NT2/D1 (cell line): ENCODE measurements around the gene LHX5.

Experiments
- DNase-seq: peaks from one replicate; pipeline ENCODE4 v3.0.0-alpha.2; 2011; ENCODE audit warnings: low read depth, low spot score
- H3K27me3 ChIP-seq: 2 replicates; pipeline ENCODE4 v1.6.0; 2011; ENCODE audit warnings: mild to moderate bottlenecking; ENCODE audit not compliant: insufficient read length, insufficient read depth
- H3K36me3 ChIP-seq: 2 replicates; pipeline ENCODE4 v1.6.1; 2011; ENCODE audit warnings: mild to moderate bottlenecking, low read length, mixed read lengths; ENCODE audit not compliant: insufficient read depth, insufficient read length
- H3K4me1 ChIP-seq: 2 replicates; pipeline ENCODE4 v1.5.1; 2011; ENCODE audit not compliant: insufficient read depth, insufficient read length
- H3K4me3 ChIP-seq: 2 replicates; pipeline ENCODE4 v1.5.1; 2011; ENCODE audit warnings: low read depth; ENCODE audit not compliant: insufficient read length
- H3K9ac ChIP-seq: 2 replicates; pipeline ENCODE4 v1.6.0; 2011; ENCODE audit warnings: low read depth; ENCODE audit not compliant: insufficient read length
- H3K9me3 ChIP-seq: 2 replicates; pipeline ENCODE4 v1.5.1; 2011; ENCODE audit warnings: mild to moderate bottlenecking, low read length; ENCODE audit not compliant: insufficient read depth
- SUZ12 ChIP-seq: IDR thresholded peaks from 2 replicates; pipeline ENCODE4 v1.6.1; 2011; ENCODE audit not compliant: insufficient read length, insufficient read depth; ENCODE audit errors: extremely low read depth
- YY1 ChIP-seq: IDR thresholded peaks from 2 replicates; pipeline ENCODE4 v1.6.1; 2011; ENCODE audit not compliant: insufficient read length, insufficient read depth
- ZNF274 ChIP-seq: IDR thresholded peaks from 2 replicates; pipeline ENCODE4 v1.6.1; 2011; ENCODE audit warnings: mild to moderate bottlenecking, low read depth, low read length

LHX5 gene

DNA sequence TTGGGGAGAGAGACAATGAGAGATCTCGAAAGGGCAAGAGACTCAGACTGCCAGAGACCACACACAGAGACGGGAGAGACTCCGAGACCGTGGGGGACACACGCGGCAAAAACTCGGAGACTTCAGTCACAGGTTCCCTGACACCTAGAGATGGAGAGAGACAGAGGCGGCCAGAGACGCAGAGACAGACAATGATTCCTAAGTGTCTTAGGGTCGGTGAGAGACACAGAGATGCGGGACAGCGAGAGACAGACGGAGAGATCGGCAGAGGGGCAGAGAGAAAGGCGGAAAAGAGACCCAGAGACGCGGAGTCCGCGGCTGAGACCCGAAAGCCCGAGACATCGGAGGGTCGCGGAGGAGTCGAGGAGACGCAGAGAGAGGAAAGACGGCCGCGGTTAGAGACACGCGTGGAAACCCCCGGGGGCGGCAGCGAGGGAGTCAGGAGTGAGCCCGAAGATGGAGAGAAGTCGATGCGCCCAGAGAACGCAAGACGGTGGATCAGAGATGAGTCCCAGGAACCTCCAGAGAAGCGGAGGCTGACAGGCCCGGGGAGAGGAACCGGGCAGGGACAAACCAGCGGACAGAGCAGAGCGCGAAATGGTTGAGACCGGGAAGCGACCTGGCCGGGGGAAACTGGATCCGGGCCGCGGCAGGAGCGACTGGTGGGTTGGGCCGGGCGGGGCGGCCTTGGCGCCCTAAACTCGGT lies 7.8 kb downstream of the LHX5 start:
- Histone ChIP-seq H3K9ac (peak overlapping the region; percentile 44), H3K4me1 (peaks cover 32% of the 10 kb centered on the region), H3K9me3 (no peaks in the 10 kb centered on the region), H3K27me3 (peaks cover 99% of the 10 kb centered on the region), H3K36me3 (no peaks in the 10 kb centered on the region), H3K4me3 (peak overlapping the region; percentile 57)
- TF ChIP-seq YY1, result no peak
- no peak for TF ChIP-seq ZNF274
- no peak for TF ChIP-seq SUZ12
- no peak for DNase-seq

GRCh38 chr12:113462998-113463745 lies 8.5 kb downstream of the LHX5 start:
- Histone ChIP-seq H3K27me3 (peaks cover 99% of the 10 kb centered on the region), H3K4me1 (peaks cover 26% of the 10 kb centered on the region), H3K9me3 (no peaks in the 10 kb centered on the region), H3K4me3 (peak overlapping the region; percentile 57), H3K9ac (peak overlapping the region; percentile 44), H3K36me3 (no peaks in the 10 kb centered on the region)
- TF ChIP-seq SUZ12 (peak; percentile 35), ZNF274 (no peak)
- no peak for DNase-seq

GRCh38 chr12:113462117-113462774 lies 9.4 kb downstream of the LHX5 start:
- no peaks in the 10 kb centered on the region for H3K36me3 ChIP-seq
- TF ChIP-seq SUZ12 (no peak), ZNF274 (no peak), YY1 (no peak)
- H3K27me3 ChIP-seq, result peaks cover 93% of the 10 kb centered on the region
- DNase-seq, result no peak
- peak overlapping the region; percentile 13 for H3K4me3 ChIP-seq
- H3K4me1 ChIP-seq, result peaks cover 22% of the 10 kb centered on the region
- H3K9me3 ChIP-seq, result no peaks in the 10 kb centered on the region
- H3K9ac ChIP-seq, result peak overlapping the region; percentile 74

DNA sequence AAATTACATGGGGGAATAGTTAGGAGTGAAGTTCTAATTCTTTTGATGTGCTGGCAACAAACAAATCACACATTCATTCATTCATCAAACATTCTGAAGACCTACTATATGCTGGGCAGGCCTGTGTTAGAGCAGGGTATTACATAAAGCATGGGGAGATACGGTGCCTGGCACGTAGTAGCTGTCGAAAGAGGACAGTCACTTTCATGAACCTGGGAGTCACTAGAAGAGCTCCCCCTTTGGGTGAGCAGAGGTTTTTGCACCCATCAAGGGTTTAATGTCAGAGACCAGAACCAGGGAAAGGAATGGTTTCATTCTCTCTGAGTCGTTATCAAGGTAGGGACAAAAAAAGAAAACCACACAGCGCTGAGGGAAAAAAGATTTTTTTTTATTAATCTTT lies 10.0 kb downstream of the LHX5 start:
- DNase-seq, result no peak
- no peak overlapping the region for H3K4me3 ChIP-seq
- no peaks in the 10 kb centered on the region for H3K36me3 ChIP-seq
- TF ChIP-seq YY1 (no peak), SUZ12 (no peak), ZNF274 (no peak)
- H3K4me1 ChIP-seq, result peaks cover 18% of the 10 kb centered on the region
- H3K27me3 ChIP-seq, result peaks cover 87% of the 10 kb centered on the region
- H3K9me3 ChIP-seq, result no peaks in the 10 kb centered on the region
- no peak overlapping the region for H3K9ac ChIP-seq

DNA sequence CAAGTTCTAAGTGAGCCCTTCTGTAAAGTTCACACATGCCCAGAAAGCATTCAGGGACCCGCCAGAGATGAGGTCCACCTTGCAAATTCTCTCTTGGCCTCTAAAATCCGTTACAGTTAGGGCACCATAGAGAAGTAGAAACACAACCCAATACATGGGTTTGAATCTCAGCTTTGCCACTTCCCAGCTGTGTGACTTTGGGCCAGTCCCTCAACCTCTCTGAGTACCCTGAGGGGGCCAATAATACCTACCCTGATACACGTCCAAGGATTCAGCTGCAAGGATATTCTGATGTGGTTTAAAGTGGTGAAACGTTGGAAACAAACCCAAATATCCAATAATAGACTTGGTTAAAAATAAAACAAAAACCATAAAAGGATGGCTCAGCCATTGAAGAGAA lies 11.7 kb downstream of the LHX5 start:
- DNase-seq, result no peak
- Histone ChIP-seq H3K4me1 (peaks cover 16% of the 10 kb centered on the region), H3K9me3 (no peaks in the 10 kb centered on the region), H3K27me3 (peaks cover 70% of the 10 kb centered on the region), H3K9ac (no peak overlapping the region), H3K36me3 (no peaks in the 10 kb centered on the region), H3K4me3 (no peak overlapping the region)
- no peak for TF ChIP-seq ZNF274
- no peak for TF ChIP-seq SUZ12
- TF ChIP-seq YY1, result no peak

DNA sequence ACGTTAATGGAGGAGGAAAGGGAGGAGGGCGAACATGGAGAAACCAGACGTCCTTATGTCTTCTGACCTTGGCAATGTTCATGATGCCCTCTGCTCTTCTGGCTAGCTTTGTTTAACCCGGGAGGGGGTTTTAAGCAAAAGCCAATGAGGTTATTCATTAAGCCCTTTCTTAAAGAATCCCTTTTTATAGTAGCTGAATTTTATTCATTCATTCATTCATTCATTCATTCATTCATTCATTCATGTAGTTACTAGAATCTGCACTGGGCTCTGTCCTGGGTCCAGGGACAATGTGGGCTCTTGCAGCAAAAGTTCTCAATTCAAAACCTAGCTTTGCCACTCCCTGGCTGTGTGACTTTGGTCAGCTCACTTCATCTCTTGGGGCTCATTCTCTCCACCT lies 14.0 kb downstream of the LHX5 start:
- Histone ChIP-seq H3K9ac (no peak overlapping the region), H3K4me3 (no peak overlapping the region), H3K36me3 (no peaks in the 10 kb centered on the region), H3K27me3 (peaks cover 48% of the 10 kb centered on the region), H3K9me3 (no peaks in the 10 kb centered on the region), H3K4me1 (peaks cover 5% of the 10 kb centered on the region)
- no peak for DNase-seq
- TF ChIP-seq YY1, result no peak
- no peak for TF ChIP-seq ZNF274
- TF ChIP-seq SUZ12, result no peak

GRCh38 chr12:113457185-113457584 lies 14.5 kb downstream of the LHX5 start:
- peaks cover 3% of the 10 kb centered on the region for H3K4me1 ChIP-seq
- H3K9me3 ChIP-seq, result no peaks in the 10 kb centered on the region
- H3K36me3 ChIP-seq, result no peaks in the 10 kb centered on the region
- H3K4me3 ChIP-seq, result no peak overlapping the region
- DNase-seq, result no peak
- H3K9ac ChIP-seq, result no peak overlapping the region
- no peak for TF ChIP-seq ZNF274
- no peak for TF ChIP-seq YY1
- no peak for TF ChIP-seq SUZ12
- peaks cover 42% of the 10 kb centered on the region for H3K27me3 ChIP-seq
